Sciatic nerve (tissue), 2 donors: ENCODE measurements around the gene CCNQ. TPM values are rescaled to one million over a fixed set of nuclear protein-coding genes. Genes with fewer than 3 reads are reported as not detected.

Source experiments
- ATAC-seq: fragments of 200-7000 bp; cut with Tn5 transposase; one replicate; pipeline ENCODE4 v1.9.1; 2020; ENCODE audit warnings: mild to moderate bottlenecking, moderate library complexity
- DNase-seq: peaks from one replicate; pipeline ENCODE4 v3.0.0-alpha.2; 2020; ENCODE audit warnings: low spot score
- intact Hi-C: fragments of 100-400 bp; cut with DNase I; formaldehyde crosslinking; loops from one replicate; pipeline ENCODE4 v1.14.2; 2022
- total RNA-seq: library from RNA; stranded (reverse); fragmentation: NEBNext Ultra II Directional; extraction: Animal tissue kit (Norgen Biotek cat#: 25700); gene quantifications from one replicate; pipeline ENCODE4 v1.2.1, GENCODE V29; 2021
- donor health status: DM: no; HTN: no; CAD: no.
- donor health status: DM: no; HTN: no; CAD: no.

Gene CCNQ
- total RNA-seq, 1 donor from 2014 or later = 11.9 TPM

GRCh38 chrX:153587342-153587741 lies 11.6 kb downstream of the CCNQ start:
- intact Hi-C loops = no loop called here
- DNase-seq (no peak), ATAC-seq (no peak)

GRCh38 chrX:153585827-153586226 lies 13.1 kb downstream of the CCNQ start:
- no peak for DNase-seq
- intact Hi-C loops = no loop called here
- no peak for ATAC-seq

GRCh38 chrX:153583433-153583832 lies 15.5 kb downstream of the CCNQ start:
- ATAC-seq = no peak
- intact Hi-C loops = no loop called here
- DNase-seq = no peak

GRCh38 chrX:153582896-153583295 lies 16.0 kb downstream of the CCNQ start:
- peak; percentile 74 for ATAC-seq

GRCh38 chrX:153580700-153581386 lies 18.1 kb downstream of the CCNQ start:
- DNase-seq = no peak
- intact Hi-C loops = no loop called here
- ATAC-seq = no peak

More at GRCh38 chrX:153582896-153583295, 16.0 kb downstream of the CCNQ start:
- intact Hi-C loops = no loop called here
- DNase-seq = no peak

GRCh38 chrX:153578889-153579288 lies 20.1 kb downstream of the CCNQ start:
- no peak for DNase-seq
- intact Hi-C loops = no loop called here
- ATAC-seq = no peak

- ATAC-seq (no peak), DNase-seq (no peak)
- intact Hi-C loops = no loop called here
Measured at GRCh38 chrX:153578200-153578835, 20.6 kb downstream of the CCNQ start.

GRCh38 chrX:153576961-153577360 lies 22.0 kb downstream of the CCNQ start:
- DNase-seq = no peak
- intact Hi-C loops = no loop called here
- no peak for ATAC-seq

- DNase-seq (no peak), ATAC-seq (no peak)
- intact Hi-C loops = no loop called here
Measured at GRCh38 chrX:153576239-153576870, 22.6 kb downstream of the CCNQ start.

- intact Hi-C loops = no loop called here
- DNase-seq (no peak), ATAC-seq (no peak)
Measured at GRCh38 chrX:153573984-153574383, 25.0 kb downstream of the CCNQ start.

- DNase-seq (no peak), ATAC-seq (no peak)
- intact Hi-C loops = no loop called here
Measured at GRCh38 chrX:153572601-153573000, 26.3 kb downstream of the CCNQ start.

- DNase-seq (no peak), ATAC-seq (no peak)
Measured at GRCh38 chrX:153571534-153571908, 27.4 kb downstream of the CCNQ start.

GRCh38 chrX:153569475-153569874 lies 29.5 kb downstream of the CCNQ start:
- no peak for DNase-seq
- intact Hi-C loops = no loop called here
- no peak for ATAC-seq

More at GRCh38 chrX:153571534-153571908, 27.4 kb downstream of the CCNQ start:
- intact Hi-C loops = no loop called here

- DNase-seq = no peak
- ATAC-seq = no peak
- intact Hi-C loops = no loop called here
Measured at GRCh38 chrX:153568451-153569011, 30.4 kb downstream of the CCNQ start.

GRCh38 chrX:153565996-153566580 lies 32.9 kb downstream of the CCNQ start:
- DNase-seq = no peak
- ATAC-seq = no peak
- intact Hi-C loops = no loop called here

GRCh38 chrX:153564047-153564606 lies 34.8 kb downstream of the CCNQ start:
- DNase-seq = no peak
- intact Hi-C loops = no loop called here
- peak; percentile 38 for ATAC-seq

GRCh38 chrX:153562546-153562945 lies 36.4 kb downstream of the CCNQ start:
- intact Hi-C loops = no loop called here
- ATAC-seq = no peak
- DNase-seq = no peak

GRCh38 chrX:153561337-153561736 lies 37.6 kb downstream of the CCNQ start:
- ATAC-seq (no peak), DNase-seq (no peak)
- intact Hi-C loops = no loop called here

GRCh38 chrX:153560466-153560865 lies 38.5 kb downstream of the CCNQ start:
- intact Hi-C loops = no loop called here
- DNase-seq (no peak), ATAC-seq (no peak)
